Measurements from ENCODE around the gene WWC2.
A peak's percentile ranks its signal among the peaks of the same experiment; 100 is the strongest.

Gene WWC2

DNA sequence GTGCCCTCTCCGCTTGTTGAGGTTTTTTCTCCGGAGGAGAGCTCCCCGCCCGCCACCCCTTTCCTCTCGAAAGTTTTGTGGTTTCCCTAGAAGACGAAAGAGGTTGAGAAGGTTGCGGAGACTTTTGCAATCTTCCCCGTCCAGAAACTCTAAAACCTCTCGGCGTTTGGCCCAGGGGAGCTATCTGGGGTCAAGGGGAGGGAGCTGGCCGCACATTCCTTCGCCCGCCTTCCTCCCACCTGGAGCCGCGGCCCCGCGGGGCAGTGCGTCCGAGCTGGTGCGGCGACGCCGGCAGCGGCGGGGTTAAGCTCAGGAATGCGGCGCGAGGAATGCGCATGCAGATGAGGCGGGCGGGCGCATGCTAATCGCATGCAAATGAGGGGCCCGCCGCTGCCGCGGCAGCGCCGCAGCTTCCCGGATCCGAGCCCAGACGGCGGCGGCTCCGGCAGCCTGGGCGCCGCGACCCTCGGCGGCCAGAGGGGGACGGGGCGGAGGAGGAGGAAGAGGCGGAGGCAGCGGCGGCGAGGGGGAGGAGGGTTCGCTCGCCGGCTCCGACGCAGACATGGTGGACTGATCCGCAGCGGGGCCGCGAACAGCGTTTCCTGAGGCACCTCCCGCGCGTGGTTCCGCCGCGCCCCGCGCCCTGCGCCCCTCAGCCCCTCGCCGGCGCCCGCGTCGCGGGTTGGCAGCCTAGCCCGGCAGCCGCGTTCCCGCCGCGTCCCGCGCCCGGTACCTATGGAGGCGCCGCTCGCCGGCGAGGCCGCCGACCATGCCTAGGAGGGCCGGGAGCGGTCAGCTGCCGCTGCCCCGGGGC is at the start of gene WWC2:
Gene WWC2, plus strand, starts transcription at position 535 of the 814 bp plus-strand sequence. Its CDS starts 235 bp downstream, at position 770.
- DNase-seq, result peak; percentile 96

DNA sequence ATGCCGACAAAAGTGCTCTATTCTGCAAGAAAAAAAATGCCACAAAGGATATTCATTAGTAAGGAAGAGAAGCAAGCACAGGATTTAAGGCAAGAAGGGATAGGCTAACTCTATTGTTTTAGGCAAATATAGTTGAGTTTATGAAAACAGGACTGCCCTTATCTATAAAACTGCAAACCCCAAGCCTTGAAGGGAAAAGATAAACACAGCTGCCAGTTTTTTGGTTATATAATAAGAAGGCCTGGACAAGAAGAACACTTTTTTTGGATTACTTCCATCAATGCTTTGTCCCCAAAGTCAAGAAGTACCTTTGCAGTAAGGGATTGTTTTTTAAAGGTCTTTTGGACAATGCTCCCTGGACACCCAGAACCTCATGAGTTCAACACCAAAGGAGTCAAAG is 45.4 kb upstream of the WWC2 start:
- DNase-seq, result no peak

DNA sequence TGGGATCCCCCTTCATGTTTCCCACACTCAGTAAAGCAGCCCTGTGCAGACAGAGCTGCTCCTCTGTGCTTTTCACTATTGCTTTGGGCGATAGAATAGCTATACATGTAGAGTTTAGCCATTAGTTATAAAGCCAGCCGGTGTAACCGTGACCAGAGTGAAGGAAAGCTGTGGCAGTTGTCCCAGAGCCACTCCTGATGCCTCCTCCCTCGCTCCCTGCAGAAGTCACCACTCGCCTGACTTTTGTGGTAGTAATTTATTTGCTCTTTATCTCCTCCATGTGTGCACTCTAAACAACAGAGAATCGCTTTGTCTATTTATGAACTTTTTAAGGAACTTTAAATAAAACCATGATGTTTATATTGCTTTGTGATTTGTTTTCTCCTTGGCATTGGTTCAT is 41.8 kb upstream of the WWC2 start:
- DNase-seq, result no peak

DNA sequence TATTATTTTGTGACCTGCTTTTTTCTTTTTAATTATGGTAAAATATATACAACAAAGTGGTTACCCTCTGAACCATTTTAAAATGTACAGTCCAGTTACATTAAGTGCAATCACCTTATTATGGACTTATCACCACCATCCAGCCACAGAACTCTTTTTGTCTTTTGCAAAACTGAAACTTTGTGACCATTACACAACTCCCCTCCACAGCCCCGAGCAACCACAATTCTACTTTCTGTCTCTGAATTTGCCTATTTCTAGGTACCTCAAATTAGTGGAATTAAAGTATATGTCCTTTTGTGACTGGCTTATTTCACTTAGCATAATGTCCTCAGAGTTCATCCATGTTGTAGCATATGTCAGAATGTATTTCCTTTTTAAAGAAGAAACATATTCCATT is 39.3 kb upstream of the WWC2 start:
- no peak for DNase-seq

DNA sequence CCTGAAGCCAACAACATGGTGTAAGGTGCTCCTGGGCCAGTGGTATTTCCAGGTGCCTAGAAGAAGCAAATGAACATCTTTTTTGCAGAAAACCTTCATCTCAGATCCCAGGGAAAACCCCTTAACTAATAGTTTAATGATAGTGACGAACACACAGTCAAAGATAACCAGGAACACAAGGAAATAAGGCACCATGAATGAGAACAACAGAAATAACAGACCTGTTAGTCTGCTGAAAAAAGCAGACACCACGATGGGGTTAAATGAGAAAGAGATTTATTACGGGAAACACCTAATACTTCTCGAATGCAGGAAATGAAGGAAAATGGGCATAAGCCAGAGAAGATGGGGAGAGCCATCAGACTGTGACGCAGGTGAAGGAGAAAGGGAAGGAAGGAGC is 30.6 kb upstream of the WWC2 start:
- no peak for DNase-seq

DNA sequence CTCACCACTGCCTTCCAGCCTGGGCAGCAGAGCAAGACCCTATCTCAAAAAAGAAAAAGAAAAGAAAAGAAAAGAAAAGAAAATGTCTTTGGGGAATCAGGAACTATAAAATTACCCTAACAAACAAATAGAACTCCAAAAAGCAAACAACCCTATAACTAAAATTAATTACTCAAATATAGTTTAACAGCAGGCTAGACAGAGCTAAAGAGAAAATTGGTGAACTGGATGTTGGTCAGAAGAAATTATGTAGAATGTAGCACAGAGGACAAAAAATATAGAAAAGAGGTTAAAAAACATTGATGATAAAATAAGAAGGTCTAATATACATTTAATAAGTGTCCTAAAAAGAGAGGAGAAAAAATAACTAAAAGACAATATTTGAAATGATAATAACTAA is 27.8 kb upstream of the WWC2 start:
- DNase-seq, result no peak

DNA sequence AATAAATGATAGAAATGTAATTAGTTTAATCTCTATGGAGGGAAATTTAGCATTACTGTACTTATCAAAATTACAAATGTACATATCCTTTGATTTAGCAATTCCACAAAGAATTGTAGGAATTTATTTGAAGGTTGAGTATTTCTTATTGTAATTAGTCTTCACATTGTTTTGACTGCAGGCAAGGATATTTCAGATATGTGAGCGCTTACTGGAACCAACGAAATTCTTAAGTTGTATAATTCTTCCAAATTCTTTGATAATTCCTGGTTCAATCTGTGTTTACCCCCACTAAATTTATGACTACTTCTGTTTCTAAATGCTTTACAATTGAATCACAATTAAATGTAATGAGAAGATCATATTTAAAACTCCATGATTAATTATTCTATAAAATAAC is 26.9 kb upstream of the WWC2 start:
- DNase-seq, result no peak

DNA sequence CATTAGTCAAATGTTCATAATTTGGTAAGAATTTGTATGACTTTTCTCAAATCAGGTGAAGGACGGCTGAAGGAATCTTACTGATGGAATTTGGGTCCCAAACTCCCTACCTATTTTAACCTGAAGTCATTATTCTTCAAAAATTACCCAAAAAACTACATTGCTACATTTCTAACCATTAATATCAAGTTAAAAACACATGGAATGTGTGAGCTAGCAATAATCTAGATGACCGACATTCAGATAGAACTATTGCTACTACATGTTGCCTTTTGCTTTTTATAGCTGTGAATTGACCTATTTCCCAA is 25.3 kb upstream of the WWC2 start:
- DNase-seq, result no peak

DNA sequence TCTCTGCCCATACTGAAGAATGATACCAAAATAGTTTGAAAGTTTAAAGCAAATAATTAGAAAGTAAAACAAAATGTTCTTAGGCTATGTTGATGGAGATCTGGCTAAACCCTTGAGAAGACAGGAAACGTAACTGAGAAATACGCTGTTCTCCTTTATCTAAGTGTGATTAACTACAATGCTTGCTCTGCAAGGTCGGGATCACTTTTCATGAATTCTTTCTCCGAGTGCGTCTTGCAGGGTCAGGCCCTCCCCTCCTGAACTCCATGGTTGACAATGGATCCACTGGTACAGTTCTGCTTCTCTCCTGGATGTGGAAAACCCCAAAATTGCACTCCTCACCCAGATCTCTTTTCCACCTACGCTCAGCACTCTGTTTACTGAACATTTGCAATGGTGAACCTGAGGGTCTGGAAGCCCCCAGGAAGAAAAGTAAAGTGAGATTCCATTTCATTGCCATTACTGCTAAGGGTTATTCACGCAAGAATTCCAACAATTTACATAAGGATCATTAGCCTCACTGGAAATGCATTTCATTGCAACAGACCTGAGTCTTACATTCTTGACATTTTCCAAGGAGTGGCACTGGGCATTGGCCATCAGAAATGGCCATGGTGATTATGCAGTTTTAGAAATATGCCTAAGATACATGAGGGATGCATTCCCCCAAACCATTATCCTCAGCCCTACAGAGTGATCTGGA is 24.6 kb upstream of the WWC2 start:
- DNase-seq, result no peak

DNA sequence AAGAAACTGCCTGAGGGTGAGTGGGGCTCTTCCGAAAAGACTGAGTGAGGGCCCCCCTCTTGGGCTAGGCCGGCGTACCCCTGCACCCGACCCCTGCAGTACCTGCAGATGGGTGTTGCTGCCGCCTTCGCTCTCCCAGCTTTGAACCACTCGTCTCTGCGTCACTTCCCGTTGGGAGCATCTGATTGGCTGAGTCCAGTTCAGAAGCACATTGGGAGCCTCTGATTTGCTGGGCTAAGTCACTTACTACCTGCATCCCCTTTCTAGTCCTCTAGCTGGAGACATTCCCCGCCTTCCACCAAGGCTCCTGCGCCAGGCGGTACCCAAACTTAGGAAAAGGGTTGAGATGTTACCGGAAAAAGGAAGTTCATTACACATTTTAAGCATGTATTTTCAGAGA is 20.4 kb upstream of the WWC2 start:
- DNase-seq, result no peak

DNA sequence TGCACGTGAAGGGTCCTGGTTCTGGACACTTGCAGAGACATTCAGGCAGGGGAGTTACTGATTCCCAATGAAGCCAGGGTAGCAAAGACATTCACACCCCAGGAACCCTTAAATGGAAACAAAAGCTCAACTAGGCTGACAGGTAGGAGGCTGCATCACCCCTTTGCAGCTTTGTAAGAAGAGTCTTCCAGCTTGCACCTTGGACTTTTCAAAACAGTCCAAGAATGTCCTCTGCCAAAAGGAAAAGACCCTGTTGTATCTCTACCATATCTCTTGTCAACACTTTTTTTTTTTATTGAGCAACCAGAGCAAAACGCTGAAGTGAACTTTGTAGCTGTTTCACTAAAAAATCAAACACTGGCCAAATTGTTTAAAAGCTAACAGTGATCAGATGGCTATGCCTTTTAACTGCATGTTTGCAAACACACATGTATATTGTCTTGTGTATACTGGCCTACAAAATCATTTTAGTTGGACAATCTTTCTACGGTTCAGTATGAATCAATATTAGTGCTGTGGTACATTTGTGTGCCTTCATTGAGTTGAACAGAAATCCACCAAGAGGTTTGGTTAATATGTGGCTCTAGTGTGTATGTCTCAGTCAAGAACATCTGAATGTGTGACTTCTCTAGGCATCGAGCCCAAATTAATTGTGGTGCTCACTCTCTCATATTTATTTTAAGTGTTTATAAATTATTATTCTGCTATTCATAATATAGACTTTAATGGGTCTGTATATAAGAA is 18.5 kb upstream of the WWC2 start:
- DNase-seq, result no peak

DNA sequence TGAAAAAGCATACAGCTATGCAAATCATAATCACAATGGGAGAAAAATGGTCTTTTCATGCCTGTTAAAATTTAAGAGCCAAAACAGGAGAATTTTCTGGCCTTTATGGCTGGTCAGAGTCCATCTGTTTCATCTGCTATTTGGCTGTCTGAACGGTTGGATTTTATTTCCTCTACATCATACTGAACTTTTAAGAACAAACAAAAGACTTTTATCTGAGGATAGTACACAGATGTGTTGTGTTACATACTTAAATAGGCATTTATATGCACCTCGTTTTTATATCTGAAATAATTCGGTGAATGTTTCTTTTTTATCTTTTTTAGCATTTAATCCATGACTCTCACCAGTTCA is 18.0 kb upstream of the WWC2 start:
- DNase-seq, result no peak

DNA sequence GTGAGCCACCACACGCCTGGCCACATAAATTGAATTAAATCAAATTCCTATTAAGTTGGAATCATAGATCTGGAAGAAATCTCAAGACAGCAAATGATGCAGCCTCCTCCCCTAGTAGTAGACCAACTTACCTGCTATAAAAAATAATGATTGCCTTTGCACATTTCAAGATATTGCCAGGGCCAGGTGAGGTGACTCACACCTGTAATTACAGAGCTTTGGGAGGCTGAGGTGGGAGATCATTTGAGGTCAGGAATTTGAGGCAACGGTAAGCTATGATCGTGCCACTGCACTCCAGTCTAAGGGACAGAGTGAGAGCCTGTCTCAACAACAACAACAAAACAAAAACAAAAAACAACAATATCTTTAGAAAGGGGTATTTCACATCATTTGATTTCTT is 17.0 kb upstream of the WWC2 start:
- no peak for DNase-seq

DNA sequence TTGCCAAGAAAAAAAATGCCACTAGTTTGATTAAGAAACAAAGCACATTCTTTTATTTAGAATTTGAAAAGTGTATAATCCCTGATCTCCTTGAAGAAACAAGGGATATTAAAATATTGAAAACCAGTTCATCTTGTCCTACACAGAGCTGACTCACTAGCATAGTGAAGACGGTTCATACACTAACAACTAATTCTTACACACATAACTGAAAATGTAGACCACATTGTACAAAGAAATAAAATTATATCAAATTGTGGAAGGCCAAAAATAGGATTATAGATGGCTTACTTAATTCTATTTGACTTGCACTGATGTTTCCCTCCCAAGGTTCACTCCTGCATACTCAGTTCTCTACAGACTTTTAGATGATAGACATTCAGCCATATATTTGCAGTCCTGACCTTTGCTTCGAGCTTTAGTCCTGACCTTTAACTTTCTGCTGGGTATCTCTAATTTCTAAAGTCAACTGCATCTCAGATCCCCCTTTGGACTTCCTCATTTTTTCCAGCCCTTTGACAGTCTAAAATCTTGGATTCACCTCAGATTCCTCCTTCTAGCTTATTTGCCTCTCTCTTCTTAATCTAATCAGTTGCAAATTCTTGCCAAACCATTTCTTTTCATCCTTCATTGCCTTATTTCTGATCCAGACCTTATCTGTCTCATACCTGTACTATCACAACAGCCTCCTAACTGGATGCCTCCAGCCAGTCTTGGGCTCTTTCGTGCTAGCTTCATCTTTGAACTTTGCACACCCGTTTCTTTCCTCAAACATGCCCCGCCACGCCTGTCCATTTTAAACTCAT is 4.5 kb upstream of the WWC2 start:
- DNase-seq, result no peak

DNA sequence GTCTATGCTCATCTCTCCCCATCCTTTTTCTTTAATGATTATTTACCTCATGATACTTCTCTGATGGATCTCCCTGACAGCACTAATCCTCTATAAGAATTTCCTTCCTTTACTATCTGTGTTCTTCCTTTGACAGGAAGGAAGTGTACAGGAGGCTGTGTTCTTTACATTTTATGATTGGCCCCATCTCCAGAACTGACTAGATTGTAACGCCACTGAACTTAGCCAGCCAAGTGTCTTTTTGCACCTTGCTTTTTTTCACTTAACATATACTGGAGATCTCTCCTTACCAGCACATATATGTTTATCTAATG is 3.9 kb upstream of the WWC2 start:
- DNase-seq, result no peak

DNA sequence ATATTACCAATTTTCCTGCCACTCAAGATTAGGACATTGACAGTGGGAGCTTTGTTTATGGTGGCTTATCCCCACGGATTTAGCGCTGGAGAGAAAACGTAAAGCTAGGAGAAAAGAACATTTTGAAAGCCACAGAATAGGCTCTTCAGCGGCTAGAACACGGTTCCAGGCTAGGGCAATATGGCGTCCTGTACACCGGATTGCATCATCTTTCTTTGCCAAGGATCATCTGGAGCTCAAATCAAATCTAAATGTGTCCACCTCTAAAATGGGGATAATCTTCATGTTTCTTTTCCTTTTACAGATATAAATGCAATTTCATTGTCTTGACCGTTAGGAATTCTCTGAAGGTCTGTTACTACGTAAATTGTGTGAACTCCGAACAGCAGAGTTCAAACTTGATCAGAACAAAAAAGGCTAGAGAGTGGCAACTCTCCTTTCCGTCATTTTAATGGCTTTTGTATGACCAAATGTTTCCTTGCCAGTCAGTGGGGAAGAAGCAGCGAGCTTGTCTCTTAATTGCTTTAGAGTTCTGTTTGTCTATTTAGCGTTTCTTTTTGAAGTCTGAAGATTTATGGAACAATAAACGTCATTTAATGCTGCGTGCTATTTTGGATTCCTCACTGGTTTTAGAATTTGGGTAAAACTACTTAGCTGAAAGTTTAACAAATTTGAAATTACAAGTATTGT is 2.6 kb upstream of the WWC2 start:
- no peak for DNase-seq

DNA sequence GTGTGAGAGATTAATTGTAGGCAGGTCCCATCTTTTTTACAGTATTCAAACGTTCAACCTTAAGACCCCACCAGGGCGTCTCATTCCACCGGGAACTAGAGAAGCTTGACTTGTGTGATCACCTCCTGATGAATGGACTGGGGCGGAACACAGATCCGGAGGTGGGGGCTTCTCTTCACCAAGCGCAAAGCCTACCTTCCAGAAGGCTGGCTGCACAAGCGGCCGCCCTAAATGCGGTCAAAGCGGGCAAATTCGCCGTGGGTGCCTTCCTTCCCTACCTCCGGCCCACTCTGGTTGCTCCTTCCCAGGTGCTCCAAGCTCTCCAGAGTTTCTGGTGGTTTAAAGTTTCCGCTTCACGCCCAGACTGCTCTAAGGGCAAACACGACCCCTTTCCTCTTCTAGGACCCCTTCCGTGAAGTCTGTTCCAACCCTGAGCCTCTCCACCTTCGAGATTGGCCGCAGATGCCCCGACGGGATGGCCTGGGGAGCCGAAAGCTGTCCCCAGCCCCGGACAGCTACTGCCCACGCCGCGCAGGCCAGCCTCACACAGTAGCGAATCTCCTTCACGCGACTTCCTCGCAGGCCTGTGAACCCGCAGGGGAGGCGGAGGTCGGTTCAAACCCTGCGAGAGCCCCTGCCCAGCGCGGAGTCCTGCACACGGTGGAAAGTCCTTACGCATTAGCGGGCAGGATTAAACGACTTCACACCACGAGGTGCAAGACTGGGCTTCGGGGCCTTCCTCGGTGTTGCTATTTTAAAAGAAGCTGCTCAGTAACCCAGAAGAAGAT is 1.6 kb upstream of the WWC2 start:
- no peak for DNase-seq

DNA sequence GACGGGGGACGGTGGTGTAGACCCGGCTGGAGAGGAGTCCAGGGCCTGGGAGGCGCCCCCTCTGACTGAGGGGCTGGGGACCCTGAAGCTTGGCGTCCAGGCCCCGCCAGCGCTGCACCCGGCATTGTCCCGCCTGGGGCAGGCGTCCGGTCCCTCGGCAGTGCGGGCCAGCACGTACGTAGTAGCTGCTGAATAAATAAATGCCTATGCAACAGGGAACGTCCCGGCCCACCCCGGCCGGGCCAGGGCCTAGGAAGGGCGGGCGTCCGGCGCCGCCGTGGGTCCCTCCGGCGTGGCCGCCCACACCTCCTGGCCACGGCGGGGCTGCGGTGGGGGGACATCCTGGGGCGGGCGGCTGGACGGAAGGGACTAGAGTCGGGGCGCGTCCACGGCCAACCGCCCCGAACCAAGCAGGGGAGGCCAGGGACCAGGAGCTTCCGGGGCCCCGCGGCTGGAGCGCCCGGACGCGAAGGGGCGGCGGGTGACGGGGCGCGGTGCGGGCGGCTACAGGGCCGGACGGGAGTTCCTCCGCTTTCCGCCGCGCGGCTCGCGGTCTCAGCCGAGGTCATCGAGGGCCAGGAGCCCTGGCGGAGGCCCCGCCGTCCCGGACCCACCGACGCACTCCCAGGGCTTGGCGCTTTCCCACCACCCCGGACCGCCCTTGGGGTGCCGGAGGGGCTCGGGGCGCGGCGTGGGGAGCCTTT is 886 bp upstream of the WWC2 start:
- peak; percentile 81 for DNase-seq

DNA sequence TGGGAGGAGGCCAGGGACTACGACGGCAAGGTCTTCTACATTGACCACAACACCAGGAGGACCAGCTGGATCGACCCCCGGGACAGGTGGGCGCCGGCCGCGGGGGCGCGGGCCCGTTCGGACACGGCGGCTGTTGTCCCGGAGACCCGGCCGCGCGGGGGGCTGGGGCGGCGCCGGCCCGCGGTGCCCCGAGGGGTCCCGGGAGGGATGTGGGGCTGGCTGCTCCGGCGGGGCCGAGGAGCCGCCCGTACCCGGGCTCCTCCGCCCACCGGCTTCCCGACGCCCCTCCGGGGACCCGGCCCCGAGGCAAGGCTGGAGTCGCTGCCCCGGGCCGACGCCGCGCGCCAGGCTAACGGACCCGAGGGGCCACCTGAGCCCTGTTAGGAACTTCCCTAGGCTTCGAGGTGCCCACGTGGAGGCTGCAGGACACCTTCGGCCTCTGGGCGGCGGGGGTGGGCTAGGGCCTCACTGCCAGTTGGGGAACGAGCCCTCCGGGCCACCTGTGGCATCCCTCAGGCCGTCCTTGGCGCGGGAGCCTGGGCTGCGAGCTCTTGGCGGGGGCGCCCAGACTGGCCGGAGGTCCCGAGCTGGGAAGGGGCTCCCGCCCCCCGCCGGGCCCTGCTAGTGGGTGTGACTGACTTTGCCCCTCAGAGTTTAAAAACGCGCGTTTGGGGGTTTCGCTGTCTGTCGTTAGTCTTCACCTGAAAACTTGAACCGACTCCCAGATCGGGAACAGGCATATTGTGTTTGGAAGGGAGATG is 660 bp downstream of the WWC2 start:
- peak; percentile 75 for DNase-seq

DNA sequence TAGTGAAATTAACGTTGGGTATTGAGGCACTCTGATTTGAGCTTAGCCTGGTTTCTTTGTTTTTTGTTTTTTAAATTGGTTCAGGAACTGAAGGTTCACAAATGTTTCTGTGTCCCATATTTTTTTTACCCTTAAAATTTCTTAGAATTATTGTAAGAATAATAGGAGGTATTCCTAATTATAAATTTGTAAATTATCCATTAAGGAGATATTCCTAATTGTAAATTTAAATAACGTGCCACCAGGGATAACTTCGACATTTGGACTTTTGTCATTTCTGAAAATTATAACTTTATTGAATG is 1.2 kb downstream of the WWC2 start:
- no peak for DNase-seq

DNA sequence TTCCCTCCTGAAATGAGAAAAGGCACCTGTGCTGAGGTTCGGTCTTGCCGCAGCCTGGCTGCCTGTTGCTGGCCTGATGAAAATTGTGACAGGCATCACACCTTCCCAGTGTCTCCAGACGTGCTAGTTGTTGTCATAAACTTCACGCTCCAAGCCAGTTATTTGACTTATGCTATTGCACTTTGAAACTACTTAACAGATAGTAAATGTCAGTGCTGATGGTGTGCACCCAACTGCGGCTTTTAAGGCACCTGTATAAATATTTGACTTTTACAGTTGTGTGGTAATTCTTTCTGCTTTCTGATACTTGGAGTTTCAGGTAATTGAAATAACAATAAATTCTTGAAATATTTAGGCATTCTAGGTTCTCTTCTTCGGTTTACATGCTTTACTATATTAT is 1.8 kb downstream of the WWC2 start:
- DNase-seq, result no peak

All from eye (tissue), 1 donor.